ENCODE results near the gene AKNA. TPM values are rescaled to one million over a fixed set of nuclear protein-coding genes. Genes with fewer than 3 reads are reported as not detected.

Gene AKNA
- total and polyA plus RNA-seq, 2 of the 8 experiments (the other 6 are each of a cell fraction or from before 2014, with no cell fraction given), result 21.0 to 27.4 TPM

DNA sequence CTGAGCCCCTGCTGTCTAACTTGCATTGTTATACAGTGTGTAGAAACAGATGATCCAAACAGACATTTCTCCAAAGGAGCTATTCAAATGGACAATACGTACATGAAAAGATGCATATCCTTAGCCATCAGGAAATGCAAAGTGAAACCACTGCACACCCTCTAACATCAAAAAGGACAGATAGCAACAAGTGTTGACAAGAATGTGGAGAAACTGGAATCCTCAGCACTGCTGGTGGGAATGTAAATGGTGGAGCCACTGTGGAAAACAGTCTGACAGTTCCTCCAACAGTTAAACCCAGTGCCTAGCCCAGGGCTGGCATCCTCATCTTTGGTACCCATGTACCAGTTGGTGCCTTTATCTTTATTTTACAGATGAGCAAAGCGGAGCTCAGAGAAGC lies 49.6 kb downstream of the AKNA start:
- H3K27ac ChIP-seq (ENCODE audit: low read depth, low read length), result no peak overlapping the region
- whole genome bisulfite sequencing, 2 experiments (ENCODE audit: extremely low coverage in 1 of 2, insufficient coverage in 1 of 2, insufficient read length in 1 of 2, insufficient replicate concordance in 2 of 2, low coverage in 1 of 2, low lambda C conversion rate in 2 of 2, missing lambda C conversion rate in 1 of 2), result 81% methylated on average over 2 of the region's 2 CpGs; no CpG with 5 or more reads in 1 of the 2 experiments
- FAIRE-seq, result no peak
- no peak overlapping the region for H3K56ac ChIP-seq (replicated peaks; ENCODE audit: insufficient read length, low read depth, low read length)
- ChIA-PET POLR2A (ENCODE audit: partially characterized antibody) (interaction anchor here (0.5 to 2.9 kb wide), 3 partner anchors 10 to 58 kb away, joined by 3 to 9 read pairs (median 6); no protein-coding TSS in a partner anchor), CTCF (ENCODE audit: partially characterized antibody) (interaction anchor here (0.6 to 3.4 kb wide), 20 partner anchors 12 to 343 kb away, joined by 3 to 21 read pairs (median 4); no protein-coding TSS in a partner anchor)
- H4K8ac ChIP-seq (ENCODE audit: extremely low read depth, insufficient read depth, low read length), result no peak overlapping the region
- peaks cover 10 to 41% (median 27%) of the 10 kb centered on the region in 4 experiments for H3K36me3 ChIP-seq (ENCODE audit: control insufficient read depth in 2 of 4, insufficient read depth in 4 of 4, low read length in 3 of 4)
- no peak overlapping the region for H4K91ac ChIP-seq (replicated peaks; ENCODE audit: insufficient read length, low read length)
- H3K23me2 ChIP-seq (ENCODE audit: low read depth, low read length), result no peaks in the 10 kb centered on the region
- no peaks in the 10 kb centered on the region for H3K27me3 ChIP-seq (replicated peaks in 1 of 4; ENCODE audit: control insufficient read depth in 3 of 4, extremely low read depth in 1 of 4, insufficient read depth in 3 of 4, low read length in 3 of 4)
- no peak overlapping the region for H2BK15ac ChIP-seq (ENCODE audit: low read length)
- H3K79me1 ChIP-seq (ENCODE audit: low read depth, low read length), result no peaks in the 10 kb centered on the region
- TF ChIP-seq CHD2 (IDR thresholded peaks at IDR 0.05; ENCODE audit: low read length) (no peak), GABPA (IDR thresholded peaks at IDR 0.05; ENCODE audit: borderline replicate concordance, insufficient read depth, low read length) (no peak), SIN3A (conservative IDR thresholded peaks at IDR 0.05 in 1 of 2, IDR thresholded peaks at IDR 0.05 in 1 of 2; ENCODE audit: low read depth in 1 of 2, low read length in 2 of 2) (no peak), BCL11A (IDR thresholded peaks at IDR 0.05; ENCODE audit: low read depth in 2 of 2, low read length in 2 of 2) (no peak), NANOG (IDR thresholded peaks at IDR 0.05; ENCODE audit: insufficient read depth, low read depth, low read length, poor library complexity, severe bottlenecking) (no peak), EGR1 (IDR thresholded peaks at IDR 0.05; ENCODE audit: borderline replicate concordance, low read depth, low read length) (no peak), CHD1 (IDR thresholded peaks at IDR 0.05; ENCODE audit: low read depth, low read length) (no peak)
- H2BK120ac ChIP-seq (replicated peaks; ENCODE audit: low read depth, low read length), result no peak overlapping the region
- H3K4me3 ChIP-seq (ENCODE audit: extremely low read depth in 1 of 4, insufficient read depth in 2 of 4, low read depth in 3 of 4, low read length in 4 of 4), result no peak overlapping the region
- no peak overlapping the region for H3K18ac ChIP-seq (ENCODE audit: extremely low read depth, low read length)
- H3K4ac ChIP-seq (replicated peaks; ENCODE audit: insufficient read length, low read depth, low read length), result no peak overlapping the region
- H2BK20ac ChIP-seq (ENCODE audit: low read length), result no peak overlapping the region
- no peak overlapping the region for H2BK12ac ChIP-seq (ENCODE audit: low read depth, low read length)
- DNase-seq (ENCODE audit: low read depth in 1 of 2, low spot score in 2 of 2), result no peak
- no peak overlapping the region for H2AFZ ChIP-seq (ENCODE audit: low read length)
- H3K4me1 ChIP-seq (replicated peaks in 1 of 4; ENCODE audit: control insufficient read depth in 3 of 4, insufficient read depth in 4 of 4, low read length in 3 of 4), result no peaks in the 10 kb centered on the region
- H3K23ac ChIP-seq (ENCODE audit: insufficient read length), result no peak overlapping the region
- no peak overlapping the region for H4K5ac ChIP-seq (ENCODE audit: insufficient read length, low read depth, low read length)
- no peak overlapping the region for H3K4me2 ChIP-seq (ENCODE audit: insufficient read depth in 1 of 2, low read depth in 2 of 2, low read length in 2 of 2)
- H2BK5ac ChIP-seq (ENCODE audit: low read depth, low read length), result no peak overlapping the region
- no peaks in the 10 kb centered on the region for H3K79me2 ChIP-seq (ENCODE audit: control insufficient read depth in 1 of 2, insufficient read depth in 2 of 2, low read length in 2 of 2)
- H3K14ac ChIP-seq (ENCODE audit: insufficient read length), result no peak overlapping the region
- H2AK5ac ChIP-seq (ENCODE audit: low read depth, low read length), result no peak overlapping the region
- H3K9ac ChIP-seq (replicated peaks in 1 of 4; ENCODE audit: extremely low read depth in 1 of 4, low read depth in 3 of 4, low read length in 3 of 4), result no peak overlapping the region
- no peaks in the 10 kb centered on the region for H3K9me3 ChIP-seq (ENCODE audit: insufficient read depth in 2 of 2, low read depth in 1 of 2, low read length in 1 of 2)
- H4K20me1 ChIP-seq (replicated peaks in 1 of 2; ENCODE audit: control insufficient read depth in 1 of 2, insufficient read depth in 2 of 2, low read length in 2 of 2), result peaks cover 0 to 2% of the 10 kb centered on the region in 2 experiments
